ENCODE results near the gene NKIRAS1.

DNA sequence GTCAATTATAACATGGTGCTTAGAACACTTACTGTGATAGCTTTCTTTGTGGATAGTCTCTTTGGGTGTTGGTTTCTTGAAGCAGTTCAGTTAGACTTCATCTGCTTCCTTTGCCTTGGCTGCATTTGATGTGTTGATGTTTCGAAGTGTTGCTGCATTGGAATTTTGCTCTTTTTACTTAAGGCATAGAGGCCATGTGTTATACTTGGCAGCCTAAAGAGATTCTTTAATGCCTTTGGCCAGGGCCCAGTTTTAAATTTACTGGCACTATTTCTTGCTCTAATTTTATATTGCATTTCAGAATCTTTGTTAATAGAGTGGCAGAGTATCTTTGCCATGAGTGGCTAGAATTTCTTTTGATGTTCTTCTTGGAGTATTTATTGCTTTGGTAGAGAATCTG lies 49.5 kb upstream of the NKIRAS1 start:
- TF ChIP-seq, protein P1, sequence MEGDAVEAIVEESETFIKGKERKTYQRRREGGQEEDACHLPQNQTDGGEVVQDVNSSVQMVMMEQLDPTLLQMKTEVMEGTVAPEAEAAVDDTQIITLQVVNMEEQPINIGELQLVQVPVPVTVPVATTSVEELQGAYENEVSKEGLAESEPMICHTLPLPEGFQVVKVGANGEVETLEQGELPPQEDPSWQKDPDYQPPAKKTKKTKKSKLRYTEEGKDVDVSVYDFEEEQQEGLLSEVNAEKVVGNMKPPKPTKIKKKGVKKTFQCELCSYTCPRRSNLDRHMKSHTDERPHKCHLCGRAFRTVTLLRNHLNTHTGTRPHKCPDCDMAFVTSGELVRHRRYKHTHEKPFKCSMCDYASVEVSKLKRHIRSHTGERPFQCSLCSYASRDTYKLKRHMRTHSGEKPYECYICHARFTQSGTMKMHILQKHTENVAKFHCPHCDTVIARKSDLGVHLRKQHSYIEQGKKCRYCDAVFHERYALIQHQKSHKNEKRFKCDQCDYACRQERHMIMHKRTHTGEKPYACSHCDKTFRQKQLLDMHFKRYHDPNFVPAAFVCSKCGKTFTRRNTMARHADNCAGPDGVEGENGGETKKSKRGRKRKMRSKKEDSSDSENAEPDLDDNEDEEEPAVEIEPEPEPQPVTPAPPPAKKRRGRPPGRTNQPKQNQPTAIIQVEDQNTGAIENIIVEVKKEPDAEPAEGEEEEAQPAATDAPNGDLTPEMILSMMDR (IDR thresholded peaks at IDR 0.05 in 4 of 5, conservative IDR thresholded peaks at IDR 0.05 in 1 of 5) = no peak
- TF ChIP-seq POLR2A (IDR thresholded peaks at IDR 0.05) = no peak
